Right lobe of liver (tissue), 4 donors: ENCODE data around the gene PLA2G15.

Experiments
- POLR2A ChIP-seq: fragments of 450-650 bp; IDR thresholded peaks from one replicate; pipeline ENCODE4 v1.6.1; 2017; ENCODE audit warnings: antibody characterized with exemption, mild to moderate bottlenecking
- TF ChIP-seq, protein P1 (sequence below), 4 donors: fragments of 200-600 bp in 3 of 4; fragments of 450-650 bp in 1 of 4; IDR thresholded peaks; one replicate each; pipeline versions ENCODE4 v1.5.1 to v1.8.0; 2016 to 2022; ENCODE audit warnings: antibody characterized with exemption in 4 of 4, mild to moderate bottlenecking in 2 of 4
- donor health status: DM: no; HTN: no; CAD: no.
- donor health status: DM: no; HTN: no; CAD: no.
- donor health status: DM: no; HTN: yes; CAD: no.

DNA sequence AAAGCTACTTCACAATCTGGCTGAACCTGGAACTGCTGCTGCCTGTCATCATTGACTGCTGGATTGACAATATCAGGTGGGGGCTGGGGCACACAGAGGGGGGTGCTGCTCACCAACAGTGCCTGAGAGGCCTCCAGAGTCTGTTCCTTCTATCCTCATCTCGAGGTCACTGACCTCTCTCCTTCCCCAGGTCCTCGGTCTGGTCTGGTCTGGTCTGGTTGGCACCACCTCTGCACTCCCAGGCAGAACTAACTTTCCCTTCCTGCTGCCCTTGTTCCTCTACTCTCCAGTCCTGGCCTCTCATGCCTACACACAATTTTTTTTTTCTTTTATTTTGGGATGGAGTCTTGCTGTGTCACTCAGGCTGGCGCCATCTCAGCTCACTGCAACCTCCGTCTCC lies 4.2 kb downstream of the PLA2G15 start:
- TF ChIP-seq, protein P1, sequence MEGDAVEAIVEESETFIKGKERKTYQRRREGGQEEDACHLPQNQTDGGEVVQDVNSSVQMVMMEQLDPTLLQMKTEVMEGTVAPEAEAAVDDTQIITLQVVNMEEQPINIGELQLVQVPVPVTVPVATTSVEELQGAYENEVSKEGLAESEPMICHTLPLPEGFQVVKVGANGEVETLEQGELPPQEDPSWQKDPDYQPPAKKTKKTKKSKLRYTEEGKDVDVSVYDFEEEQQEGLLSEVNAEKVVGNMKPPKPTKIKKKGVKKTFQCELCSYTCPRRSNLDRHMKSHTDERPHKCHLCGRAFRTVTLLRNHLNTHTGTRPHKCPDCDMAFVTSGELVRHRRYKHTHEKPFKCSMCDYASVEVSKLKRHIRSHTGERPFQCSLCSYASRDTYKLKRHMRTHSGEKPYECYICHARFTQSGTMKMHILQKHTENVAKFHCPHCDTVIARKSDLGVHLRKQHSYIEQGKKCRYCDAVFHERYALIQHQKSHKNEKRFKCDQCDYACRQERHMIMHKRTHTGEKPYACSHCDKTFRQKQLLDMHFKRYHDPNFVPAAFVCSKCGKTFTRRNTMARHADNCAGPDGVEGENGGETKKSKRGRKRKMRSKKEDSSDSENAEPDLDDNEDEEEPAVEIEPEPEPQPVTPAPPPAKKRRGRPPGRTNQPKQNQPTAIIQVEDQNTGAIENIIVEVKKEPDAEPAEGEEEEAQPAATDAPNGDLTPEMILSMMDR (IDR thresholded peaks at IDR 0.05), result no peak
- no peak for TF ChIP-seq POLR2A
